ENCODE results near the gene POPDC3. TPM values are rescaled to one million over a fixed set of nuclear protein-coding genes. Genes with fewer than 3 reads are reported as not detected.
"Not testable (repeated sequence)": the region's sequence is repeated elsewhere in the genome, so short reads cannot be mapped to it uniquely, and the experiment has no call there.

The POPDC3 gene, protein sequence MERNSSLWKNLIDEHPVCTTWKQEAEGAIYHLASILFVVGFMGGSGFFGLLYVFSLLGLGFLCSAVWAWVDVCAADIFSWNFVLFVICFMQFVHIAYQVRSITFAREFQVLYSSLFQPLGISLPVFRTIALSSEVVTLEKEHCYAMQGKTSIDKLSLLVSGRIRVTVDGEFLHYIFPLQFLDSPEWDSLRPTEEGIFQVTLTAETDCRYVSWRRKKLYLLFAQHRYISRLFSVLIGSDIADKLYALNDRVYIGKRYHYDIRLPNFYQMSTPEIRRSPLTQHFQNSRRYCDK
- 52.2 TPM for total RNA-seq

DNA sequence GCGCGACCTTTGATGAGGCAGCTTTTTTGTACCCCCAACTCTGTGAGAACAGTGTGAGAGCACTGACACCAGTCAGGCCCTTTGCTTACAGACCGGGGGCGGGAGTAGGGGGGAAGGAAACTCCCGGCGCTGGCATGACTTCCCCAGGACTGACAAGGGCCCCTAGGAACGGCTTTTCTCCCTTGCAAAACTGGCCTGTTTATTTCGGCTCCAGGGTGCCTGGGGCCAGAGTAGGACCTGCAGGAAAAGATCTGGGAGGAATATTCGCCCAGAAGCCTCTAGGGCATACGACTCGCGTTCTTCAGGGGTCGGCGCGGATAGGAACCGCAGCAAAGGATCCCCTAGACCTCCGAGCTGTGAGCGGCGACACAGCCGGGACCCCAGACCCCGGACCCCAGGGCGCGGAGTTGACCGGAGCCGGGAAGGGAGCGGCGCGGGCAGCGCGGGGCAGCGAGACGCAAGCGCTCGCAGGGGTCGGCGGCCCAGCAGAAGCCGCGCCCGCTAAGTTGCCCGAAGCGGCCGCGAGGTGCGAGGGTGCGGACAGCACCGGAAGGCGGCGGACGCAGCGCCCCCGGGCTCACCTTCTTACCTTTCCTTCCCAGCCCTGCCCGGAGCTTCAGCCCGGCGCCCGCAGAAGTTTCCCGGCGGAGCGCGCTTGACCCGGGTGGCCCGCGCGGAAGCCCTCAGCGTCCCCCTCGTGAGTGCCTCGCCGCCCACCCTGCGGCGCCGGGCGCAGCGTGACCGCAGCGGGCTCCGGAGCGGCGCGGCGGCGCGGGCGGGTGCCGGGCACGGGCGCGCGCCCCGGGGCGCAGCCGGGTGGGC is at the start of gene POPDC3:
TSS of gene POPDC3 (minus strand) at position 771 of the 822 bp plus-strand sequence. CDS start 18,105 bp downstream, outside the sequence.
- Histone ChIP-seq H3K9ac (ENCODE audit: low read depth in 1 of 3, low read length in 3 of 3) (peak within 1 kb of the TSS; percentile 92 to 95 (median 92)), H3K4me3 (ENCODE audit: low read length in 3 of 3) (peak within 1 kb of the TSS; percentile 81), H3K9me3 (ENCODE audit: control insufficient read depth in 3 of 3, low read length in 3 of 3) (no peaks in the 10 kb centered on the region), H3K27me3 (ENCODE audit: control insufficient read depth in 3 of 3, insufficient read depth in 3 of 3, low read length in 3 of 3) (no peaks in the 10 kb centered on the region), H3K27ac (ENCODE audit: low read depth, low read length) (peak within 1 kb of the TSS; percentile 95), H3K36me3 (ENCODE audit: control insufficient read depth in 3 of 3, insufficient read depth in 3 of 3, low read length in 3 of 3) (no peaks in the 10 kb centered on the region), H3K4me1 (ENCODE audit: control insufficient read depth in 3 of 3, insufficient read depth in 3 of 3, low read length in 3 of 3) (peaks cover 7 to 11% (median 8%) of the 10 kb centered on the region in 3 donors)

DNA sequence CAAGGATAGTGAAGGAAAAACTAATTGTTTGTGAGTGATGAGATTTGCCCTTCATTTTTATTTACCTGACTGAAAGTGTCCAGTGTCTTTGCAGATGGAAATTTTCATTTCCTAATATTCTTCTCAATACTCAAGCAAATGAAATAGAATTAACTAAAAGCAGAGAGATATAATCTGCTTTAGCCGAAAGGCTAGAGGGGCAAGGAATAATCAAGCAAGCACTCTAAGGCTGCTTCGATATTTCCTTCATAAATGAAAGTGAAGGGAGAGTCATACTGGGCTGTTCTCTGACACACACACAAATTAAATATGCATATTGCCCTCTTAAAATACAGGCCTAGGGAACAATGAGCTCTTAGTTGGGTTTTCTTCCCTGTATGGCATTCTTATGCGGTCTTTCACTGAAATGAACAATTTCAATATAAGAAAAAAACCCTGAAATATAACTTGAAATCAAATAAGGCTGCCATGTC is 47.5 kb upstream of the POPDC3 start:
- Histone ChIP-seq H3K27me3 (ENCODE audit: control insufficient read depth in 3 of 3, insufficient read depth in 3 of 3, low read length in 3 of 3) (no peaks in the 10 kb centered on the region), H3K4me1 (ENCODE audit: control insufficient read depth in 3 of 3, insufficient read depth in 3 of 3, low read length in 3 of 3) (peaks cover 11 to 27% (median 21%) of the 10 kb centered on the region in 3 donors), H3K27ac (ENCODE audit: low read depth, low read length) (no peak overlapping the region), H3K9ac (ENCODE audit: low read depth in 1 of 3, low read length in 3 of 3) (no peak overlapping the region), H3K4me3 (ENCODE audit: low read length in 3 of 3) (no peak overlapping the region), H3K9me3 (ENCODE audit: control insufficient read depth in 3 of 3, low read length in 3 of 3) (no peaks in the 10 kb centered on the region), H3K36me3 (ENCODE audit: control insufficient read depth in 3 of 3, insufficient read depth in 3 of 3, low read length in 3 of 3) (no peaks in the 10 kb centered on the region)

DNA sequence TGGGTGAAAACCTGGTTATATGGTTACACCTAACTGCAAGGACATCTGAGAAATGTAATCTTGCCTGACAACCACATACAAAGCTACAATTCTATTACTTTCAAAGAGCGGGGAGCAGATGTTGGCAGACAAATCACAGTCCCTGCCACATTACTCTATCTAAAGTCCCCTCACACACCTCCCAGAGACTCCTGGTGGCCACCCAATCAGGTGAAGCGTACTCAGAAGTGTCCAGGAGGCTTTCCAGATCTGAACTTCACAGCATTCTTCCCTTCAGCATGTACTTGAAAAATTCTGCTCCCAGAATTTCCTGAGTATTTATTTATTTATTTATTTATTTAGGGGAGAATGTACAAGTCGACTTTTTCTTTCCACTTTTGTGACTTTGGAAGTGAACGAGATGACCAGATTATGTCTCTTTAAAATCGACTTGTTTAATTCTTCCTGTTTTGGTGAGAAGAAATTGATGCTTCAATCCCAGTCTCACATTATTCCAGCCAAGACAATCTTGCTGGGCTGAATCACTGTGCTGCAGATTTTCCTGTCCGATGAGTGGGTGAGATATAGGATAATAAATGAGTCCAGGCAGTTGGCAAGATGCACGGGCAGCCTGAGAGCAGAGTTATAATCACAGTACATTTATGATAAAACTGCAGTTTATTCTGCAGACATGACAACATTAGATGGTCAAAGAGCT is 46.9 kb upstream of the POPDC3 start:
- Histone ChIP-seq H3K9ac (ENCODE audit: low read depth in 1 of 3, low read length in 3 of 3) (no peak overlapping the region), H3K27me3 (ENCODE audit: control insufficient read depth in 3 of 3, insufficient read depth in 3 of 3, low read length in 3 of 3) (no peaks in the 10 kb centered on the region), H3K27ac (ENCODE audit: low read depth, low read length) (no peak overlapping the region)

DNA sequence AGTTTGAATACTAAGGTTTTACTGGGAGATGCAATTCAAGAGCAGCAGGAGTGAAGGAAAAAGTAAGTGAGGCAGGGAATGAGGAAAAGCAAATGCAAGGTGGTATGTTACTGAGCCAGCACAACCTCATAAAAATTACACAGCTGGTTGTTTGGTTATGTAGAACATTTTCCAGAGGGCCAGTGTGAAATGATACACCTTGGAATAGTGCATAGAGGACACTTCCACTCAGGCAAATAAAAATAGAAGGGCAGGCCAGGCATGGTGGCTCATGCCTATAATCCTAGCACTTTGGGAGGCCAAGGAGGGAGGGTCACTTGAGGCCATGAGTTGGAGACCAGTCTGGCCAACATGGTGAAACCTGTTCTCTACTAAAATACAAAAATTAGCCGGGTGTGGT is 43.4 kb upstream of the POPDC3 start:
- no peaks in the 10 kb centered on the region for H3K36me3 ChIP-seq (ENCODE audit: control insufficient read depth in 3 of 3, insufficient read depth in 3 of 3, low read length in 3 of 3)

More for the DNA sequence above, 46.9 kb upstream of the POPDC3 start:
- Histone ChIP-seq H3K36me3 (ENCODE audit: control insufficient read depth in 3 of 3, insufficient read depth in 3 of 3, low read length in 3 of 3) (no peaks in the 10 kb centered on the region), H3K4me3 (ENCODE audit: low read length in 3 of 3) (no peak overlapping the region), H3K4me1 (ENCODE audit: control insufficient read depth in 3 of 3, insufficient read depth in 3 of 3, low read length in 3 of 3) (peaks cover 11 to 27% (median 23%) of the 10 kb centered on the region in 3 donors), H3K9me3 (ENCODE audit: control insufficient read depth in 3 of 3, low read length in 3 of 3) (no peaks in the 10 kb centered on the region)

DNA sequence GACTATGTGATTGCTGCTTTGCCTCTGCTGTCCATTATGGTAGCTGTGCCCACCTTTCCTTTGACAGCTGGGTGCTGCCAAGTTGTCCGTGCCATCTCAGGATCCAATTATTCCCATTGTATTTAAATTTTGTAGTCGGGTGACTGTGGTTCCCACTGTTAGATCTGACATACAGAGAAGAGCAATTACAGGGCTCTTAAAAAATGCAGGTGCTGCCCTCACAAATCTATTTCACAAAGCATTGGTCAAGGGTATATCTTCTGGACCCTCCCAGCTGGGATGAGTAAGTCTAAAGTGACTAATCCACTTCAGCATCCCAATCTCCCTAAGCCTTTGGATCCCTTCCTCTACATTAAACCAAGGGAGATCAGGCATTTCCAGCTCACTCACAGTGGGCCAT is 41.4 kb upstream of the POPDC3 start:
- H3K9me3 ChIP-seq (ENCODE audit: control insufficient read depth in 3 of 3, low read length in 3 of 3); H3K4me3 ChIP-seq (ENCODE audit: low read length in 3 of 3); H3K36me3 ChIP-seq (ENCODE audit: control insufficient read depth in 3 of 3, insufficient read depth in 3 of 3, low read length in 3 of 3); H3K27me3 ChIP-seq (ENCODE audit: control insufficient read depth in 3 of 3, insufficient read depth in 3 of 3, low read length in 3 of 3); H3K27ac ChIP-seq (ENCODE audit: low read depth, low read length); H3K9ac ChIP-seq (ENCODE audit: low read depth in 1 of 3, low read length in 3 of 3): not testable (repeated sequence)
- peaks cover 11 to 25% (median 22%) of the 10 kb centered on the region in 3 donors for H3K4me1 ChIP-seq (ENCODE audit: control insufficient read depth in 3 of 3, insufficient read depth in 3 of 3, low read length in 3 of 3)

More for the DNA sequence above, 43.4 kb upstream of the POPDC3 start:
- H3K4me1 ChIP-seq (ENCODE audit: control insufficient read depth in 3 of 3, insufficient read depth in 3 of 3, low read length in 3 of 3): peaks cover 15 to 27% (median 26%) of the 10 kb centered on the region in 3 donors
- H3K4me3 ChIP-seq (ENCODE audit: low read length in 3 of 3): no peak overlapping the region
- no peak overlapping the region for H3K9ac ChIP-seq (ENCODE audit: low read depth in 1 of 3, low read length in 3 of 3)
- H3K9me3 ChIP-seq (ENCODE audit: control insufficient read depth in 3 of 3, low read length in 3 of 3): no peaks in the 10 kb centered on the region
- H3K27me3 ChIP-seq (ENCODE audit: control insufficient read depth in 3 of 3, insufficient read depth in 3 of 3, low read length in 3 of 3): no peaks in the 10 kb centered on the region
- no peak overlapping the region for H3K27ac ChIP-seq (ENCODE audit: low read depth, low read length)

DNA sequence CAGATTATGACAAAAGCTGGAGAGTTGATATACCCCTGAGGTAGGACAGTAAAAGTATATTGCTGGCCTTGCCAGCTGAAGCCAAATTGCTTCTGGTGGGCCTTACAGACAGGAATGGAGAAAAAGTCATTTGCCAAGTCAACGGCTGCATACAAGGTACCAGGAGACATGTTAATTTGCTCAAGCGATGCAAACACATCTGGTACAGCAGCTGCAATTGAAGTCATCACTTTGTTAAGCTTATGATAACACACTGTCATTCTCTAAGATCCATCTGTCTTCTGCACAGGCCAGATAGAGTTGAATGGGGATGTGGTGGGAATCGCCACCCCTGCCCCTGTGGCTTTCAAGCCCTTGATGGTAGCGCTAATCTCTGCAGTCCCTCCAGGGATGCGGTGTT is 40.4 kb upstream of the POPDC3 start:
- Histone ChIP-seq H3K9ac (ENCODE audit: low read depth in 1 of 3, low read length in 3 of 3) (no peak overlapping the region), H3K27ac (ENCODE audit: low read depth, low read length) (no peak overlapping the region), H3K36me3 (ENCODE audit: control insufficient read depth in 3 of 3, insufficient read depth in 3 of 3, low read length in 3 of 3) (no peaks in the 10 kb centered on the region)

DNA sequence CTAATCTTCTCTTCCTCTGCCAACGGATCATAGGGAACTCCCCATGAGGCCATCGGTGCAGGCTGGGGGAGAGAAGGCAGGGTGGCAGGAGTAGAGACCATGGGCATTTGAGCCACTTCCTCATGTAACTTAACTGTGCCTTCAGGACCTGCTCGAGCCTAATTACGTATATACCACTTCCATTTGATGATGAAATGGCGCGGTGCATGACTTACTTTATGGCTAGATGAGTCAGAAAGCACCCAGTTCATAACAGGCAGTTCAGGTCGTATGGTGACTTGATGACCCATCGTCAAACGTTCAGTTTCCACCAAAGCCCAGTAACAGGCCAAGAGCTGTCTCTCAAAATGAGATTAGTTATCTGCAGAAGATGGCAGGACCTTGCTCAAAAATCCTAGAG is 39.4 kb upstream of the POPDC3 start:
- H3K36me3 ChIP-seq (ENCODE audit: control insufficient read depth in 3 of 3, insufficient read depth in 3 of 3, low read length in 3 of 3); H3K9ac ChIP-seq (ENCODE audit: low read depth in 1 of 3, low read length in 3 of 3); H3K4me3 ChIP-seq (ENCODE audit: low read length in 3 of 3); H3K27ac ChIP-seq (ENCODE audit: low read depth, low read length); H3K27me3 ChIP-seq (ENCODE audit: control insufficient read depth in 3 of 3, insufficient read depth in 3 of 3, low read length in 3 of 3); H3K9me3 ChIP-seq (ENCODE audit: control insufficient read depth in 3 of 3, low read length in 3 of 3): not testable (repeated sequence)
- peaks cover 6 to 15% (median 13%) of the 10 kb centered on the region in 3 donors for H3K4me1 ChIP-seq (ENCODE audit: control insufficient read depth in 3 of 3, insufficient read depth in 3 of 3, low read length in 3 of 3)

More for the DNA sequence above, 40.4 kb upstream of the POPDC3 start:
- Histone ChIP-seq H3K9me3 (ENCODE audit: control insufficient read depth in 3 of 3, low read length in 3 of 3) (no peaks in the 10 kb centered on the region), H3K27me3 (ENCODE audit: control insufficient read depth in 3 of 3, insufficient read depth in 3 of 3, low read length in 3 of 3) (no peaks in the 10 kb centered on the region), H3K4me3 (ENCODE audit: low read length in 3 of 3) (no peak overlapping the region), H3K4me1 (ENCODE audit: control insufficient read depth in 3 of 3, insufficient read depth in 3 of 3, low read length in 3 of 3) (peaks cover 6 to 16% (median 13%) of the 10 kb centered on the region in 3 donors)

DNA sequence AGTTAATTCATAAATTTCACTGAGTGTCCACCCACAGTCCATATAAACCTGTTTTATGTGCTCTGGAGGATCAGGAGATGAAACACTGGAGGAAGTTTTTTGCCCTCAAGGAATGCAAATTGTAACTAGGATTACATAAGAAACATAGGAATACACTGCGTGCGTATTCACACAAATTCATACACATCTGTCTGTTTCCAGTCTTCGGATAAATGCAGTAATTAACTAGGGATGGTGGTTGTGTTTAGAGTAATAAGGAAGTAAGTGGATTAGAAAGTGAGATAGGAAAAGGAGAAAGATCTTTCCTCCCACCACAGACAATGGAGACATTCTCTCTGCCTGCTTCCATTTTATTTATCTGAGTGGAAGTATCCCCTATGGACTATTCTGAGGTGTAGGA is 35.7 kb upstream of the POPDC3 start:
- Histone ChIP-seq H3K4me1 (ENCODE audit: control insufficient read depth in 3 of 3, insufficient read depth in 3 of 3, low read length in 3 of 3) (peaks cover 1 to 3% (median 2%) of the 10 kb centered on the region in 3 donors), H3K27me3 (ENCODE audit: control insufficient read depth in 3 of 3, insufficient read depth in 3 of 3, low read length in 3 of 3) (no peaks in the 10 kb centered on the region), H3K27ac (ENCODE audit: low read depth, low read length) (no peak overlapping the region), H3K9ac (ENCODE audit: low read depth in 1 of 3, low read length in 3 of 3) (no peak overlapping the region), H3K4me3 (ENCODE audit: low read length in 3 of 3) (no peak overlapping the region), H3K9me3 (ENCODE audit: control insufficient read depth in 3 of 3, low read length in 3 of 3) (no peaks in the 10 kb centered on the region), H3K36me3 (ENCODE audit: control insufficient read depth in 3 of 3, insufficient read depth in 3 of 3, low read length in 3 of 3) (no peaks in the 10 kb centered on the region)

DNA sequence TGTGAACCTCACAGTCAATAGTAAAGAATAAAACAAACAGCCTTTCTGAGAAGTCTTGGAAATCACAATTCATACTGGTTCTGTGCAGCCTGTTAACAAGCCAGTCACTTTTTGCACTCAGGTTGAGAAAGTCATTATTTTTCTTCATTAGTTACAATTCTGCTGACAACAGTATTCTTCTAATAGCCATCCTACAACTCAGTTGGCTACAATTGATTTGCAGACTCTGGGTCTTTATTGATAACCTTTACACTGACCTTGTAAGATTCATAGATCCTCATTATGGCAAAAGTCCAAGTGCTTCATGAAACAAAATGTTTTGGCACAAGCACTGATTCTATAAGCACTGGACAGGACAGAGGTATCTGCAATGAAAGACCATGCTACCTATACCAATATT is 34.9 kb upstream of the POPDC3 start:
- Histone ChIP-seq H3K4me3 (ENCODE audit: low read length in 3 of 3) (no peak overlapping the region), H3K36me3 (ENCODE audit: control insufficient read depth in 3 of 3, insufficient read depth in 3 of 3, low read length in 3 of 3) (no peaks in the 10 kb centered on the region), H3K9ac (ENCODE audit: low read depth in 1 of 3, low read length in 3 of 3) (no peak overlapping the region), H3K27me3 (ENCODE audit: control insufficient read depth in 3 of 3, insufficient read depth in 3 of 3, low read length in 3 of 3) (no peaks in the 10 kb centered on the region), H3K4me1 (ENCODE audit: control insufficient read depth in 3 of 3, insufficient read depth in 3 of 3, low read length in 3 of 3) (peaks cover 4 to 6% (median 5%) of the 10 kb centered on the region in 3 donors), H3K9me3 (ENCODE audit: control insufficient read depth in 3 of 3, low read length in 3 of 3) (no peaks in the 10 kb centered on the region), H3K27ac (ENCODE audit: low read depth, low read length) (no peak overlapping the region)
